GM18870 (cell line): ENCODE results near the gene LRMDA.
"Not testable (repeated sequence)": the region's sequence is repeated elsewhere in the genome, so short reads cannot be mapped to it uniquely, and the experiment has no call there.

Source experiments
- ATAC-seq: cut with Tn5 transposase; IDR thresholded peaks from one replicate; pipeline ENCODE4 v1.9.1; 2021; ENCODE audit warnings: moderate library complexity; ENCODE audit not compliant: unreplicated experiment

Gene LRMDA

DNA sequence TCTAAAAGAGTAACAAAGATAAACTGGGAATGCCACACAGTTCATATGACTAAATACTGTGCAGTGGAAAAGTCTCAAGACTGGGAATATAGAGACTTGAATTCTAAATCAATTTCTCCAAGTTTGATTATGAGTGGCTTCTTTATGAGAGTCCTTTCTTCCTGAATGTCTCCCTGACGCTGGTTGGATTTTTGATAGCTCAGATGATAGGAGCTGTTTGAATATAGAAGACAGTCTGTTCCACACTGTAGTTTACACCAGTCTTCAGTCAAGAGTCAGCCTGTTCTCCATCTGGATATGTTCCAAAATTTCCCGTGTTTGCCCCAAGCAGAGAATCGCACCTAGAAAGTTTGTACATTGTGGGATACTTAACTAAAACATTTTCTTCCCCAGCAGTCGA is 173.7 kb downstream of the LRMDA start:
- ATAC-seq: no peak

- not testable (repeated sequence) for ATAC-seq
Measured at GRCh38 chr10:75605795-75606194, 174.4 kb downstream of the LRMDA start.

DNA sequence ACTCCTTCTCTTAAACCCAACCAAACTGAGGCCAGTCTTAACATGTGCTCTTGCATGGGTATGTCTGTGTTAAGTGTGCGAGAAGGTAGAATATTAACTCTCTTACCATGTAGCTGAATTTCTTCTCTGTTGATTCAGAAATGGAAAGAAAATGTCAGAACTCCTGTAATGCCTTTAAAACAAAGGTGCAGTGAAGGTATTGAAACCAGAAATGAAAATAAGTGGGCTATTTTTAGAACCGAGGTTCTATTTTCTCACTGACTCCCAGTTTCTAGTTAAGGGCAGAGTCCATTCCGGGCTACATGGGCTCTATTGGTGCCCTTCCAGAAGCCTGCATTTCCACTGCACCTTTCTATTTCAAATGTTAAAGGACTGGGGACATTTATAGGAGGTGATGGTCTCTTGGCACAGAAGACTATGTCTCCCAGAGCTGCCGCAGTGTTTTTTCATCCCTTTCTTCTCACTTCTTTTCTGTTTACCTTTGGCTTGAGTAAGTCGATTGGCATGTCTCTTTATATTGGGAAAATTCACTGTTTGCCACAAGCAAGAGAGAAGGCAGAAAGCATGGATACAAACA is 174.9 kb downstream of the LRMDA start:
- peak; percentile 72 for ATAC-seq

DNA sequence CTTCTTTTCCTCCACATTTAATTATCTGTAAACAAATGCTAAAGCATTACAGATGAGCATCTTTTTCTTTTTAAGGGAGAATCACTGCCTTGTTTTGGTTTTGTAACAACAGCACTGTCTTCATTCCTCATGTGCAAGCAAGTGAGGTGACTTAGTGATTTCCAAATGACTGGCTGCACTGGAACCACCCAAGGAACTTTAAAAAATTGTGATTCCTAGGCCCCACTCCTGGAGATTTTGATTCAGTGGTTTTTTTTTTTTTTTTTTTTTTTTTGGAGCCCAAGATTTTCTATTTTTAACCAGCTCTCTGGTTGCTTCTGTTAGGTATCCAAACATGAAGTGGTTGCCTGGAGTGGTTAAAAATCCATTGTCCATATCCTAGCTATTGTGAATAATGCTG is 176.2 kb downstream of the LRMDA start:
- ATAC-seq: no peak

DNA sequence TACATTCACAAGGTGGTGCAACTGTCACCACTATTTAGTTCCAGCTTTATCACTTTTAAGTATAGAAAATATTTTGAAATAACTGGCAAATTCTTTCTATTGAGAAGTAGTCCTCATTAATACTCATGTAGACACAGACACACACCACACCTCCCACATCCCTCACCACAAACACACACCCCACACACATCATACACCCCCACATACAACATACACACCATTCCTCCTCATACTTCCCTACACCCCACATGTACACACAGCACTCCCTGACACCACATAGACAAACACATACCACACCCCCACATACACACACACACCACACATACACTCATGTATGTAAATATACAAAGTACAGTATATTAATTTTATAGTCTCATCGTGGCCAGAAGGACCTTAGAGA is 178.8 kb downstream of the LRMDA start:
- ATAC-seq: no peak

DNA sequence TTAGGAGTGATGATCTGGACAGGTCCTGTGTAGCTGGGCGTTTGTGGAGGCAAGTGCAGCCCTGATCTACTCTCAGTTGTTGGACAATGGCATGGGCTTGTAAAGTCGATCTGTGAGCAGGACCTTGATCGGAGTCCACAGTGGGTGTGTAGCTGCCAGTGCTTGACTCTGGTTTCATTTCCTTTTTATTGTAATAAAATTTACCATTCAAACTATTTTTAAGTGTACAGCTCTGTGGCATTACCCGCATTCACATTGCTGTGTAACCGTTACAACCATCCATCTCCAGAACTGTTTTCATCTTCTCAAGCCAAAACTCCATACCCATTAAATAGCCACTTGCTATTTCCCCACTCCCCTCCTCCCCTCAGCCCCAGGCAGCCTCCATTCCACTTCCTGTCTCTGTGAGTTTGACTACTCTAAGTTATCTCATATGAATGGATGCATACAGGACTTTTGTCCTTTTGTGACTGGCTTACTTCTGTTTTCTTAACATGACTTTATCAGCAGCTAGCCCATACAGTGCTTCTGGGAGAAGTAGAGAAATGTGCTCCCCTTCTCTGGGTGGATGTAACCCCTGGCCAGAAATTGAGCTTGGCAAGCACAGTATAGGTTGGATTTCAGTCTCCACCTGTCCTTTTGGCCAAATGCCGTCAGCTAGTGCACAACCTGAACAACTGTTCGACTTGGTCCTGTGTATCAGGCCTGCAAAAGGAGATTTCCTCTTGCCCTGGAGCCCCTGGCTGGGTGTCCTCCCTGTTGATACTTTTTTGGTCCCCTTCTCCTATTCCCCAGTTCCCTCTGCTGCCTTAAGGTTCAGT is 180.0 kb downstream of the LRMDA start:
- ATAC-seq: peak; percentile 31

GRCh38 chr10:75611993-75612372 is 180.6 kb downstream of the LRMDA start:
- no peak for ATAC-seq

GRCh38 chr10:75612904-75613684 is 181.7 kb downstream of the LRMDA start:
- ATAC-seq: peak; percentile 46

DNA sequence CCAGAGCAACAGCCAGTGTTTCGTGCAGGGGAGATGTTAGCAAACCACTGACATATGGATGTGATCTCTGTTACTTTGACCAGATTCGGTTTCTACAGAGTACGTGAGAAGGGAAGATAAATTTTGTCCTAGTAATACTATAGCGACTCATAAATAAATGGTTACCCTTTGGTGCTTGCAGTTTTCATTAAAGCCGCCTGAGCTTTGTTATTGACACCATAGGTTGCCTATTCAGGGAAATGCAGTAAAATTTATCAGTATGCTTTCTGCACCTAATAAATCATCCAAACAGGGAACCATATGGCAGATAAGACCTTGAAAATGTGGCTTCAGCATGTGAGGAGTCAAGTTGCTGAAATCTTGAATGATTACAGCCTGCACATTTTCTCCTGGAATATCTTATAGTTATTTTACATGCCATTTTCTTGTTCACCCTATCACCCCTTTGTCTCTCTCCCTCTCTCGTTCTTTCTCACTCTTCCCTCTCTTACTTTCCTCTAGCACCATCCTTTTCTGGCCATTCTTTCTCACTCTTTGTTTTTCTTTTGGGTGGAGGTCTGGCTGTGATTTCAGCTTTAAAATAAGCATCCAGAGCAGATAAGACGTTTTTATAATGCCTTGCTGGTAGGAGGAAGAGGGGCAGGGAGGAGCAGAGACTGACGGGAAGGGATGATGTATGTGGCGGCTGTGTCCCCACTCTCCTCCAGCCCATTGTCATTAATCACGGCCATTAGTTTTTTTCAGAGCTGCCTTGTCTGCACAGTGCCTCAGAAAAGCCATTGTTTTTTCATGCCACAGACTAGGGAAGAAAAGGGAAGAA is 182.5 kb downstream of the LRMDA start:
- peak; percentile 40 for ATAC-seq

GRCh38 chr10:75616076-75616475 is 184.7 kb downstream of the LRMDA start:
- ATAC-seq: no peak

DNA sequence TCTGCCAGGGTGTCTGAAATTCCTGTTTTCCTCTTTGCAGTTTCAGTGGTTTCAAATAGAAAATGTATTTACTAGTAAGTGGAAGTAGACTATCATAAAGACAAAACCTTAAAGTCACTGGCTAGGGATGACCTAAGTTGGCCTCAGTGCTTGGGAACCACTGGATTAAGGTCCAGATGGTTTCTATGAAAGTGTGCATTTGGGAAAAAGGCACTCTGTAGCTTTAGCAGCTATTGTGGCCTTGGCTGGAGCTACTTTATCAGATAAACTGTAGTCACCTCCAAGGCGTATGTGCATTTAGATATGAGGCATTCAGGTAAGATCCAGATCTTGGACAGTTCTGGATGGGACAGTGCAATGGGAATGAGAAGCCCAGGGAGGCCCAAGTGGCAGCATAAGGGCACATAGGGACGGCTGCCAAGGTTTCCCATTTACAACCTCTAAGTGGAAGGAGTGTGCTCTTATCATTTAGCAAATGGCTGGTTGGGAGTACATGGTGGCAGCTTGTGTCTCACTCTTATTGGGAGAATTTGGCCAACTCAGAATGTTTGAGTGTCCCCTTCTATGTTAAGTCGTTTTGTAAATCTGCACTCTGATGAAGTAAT is 185.6 kb downstream of the LRMDA start:
- ATAC-seq: no peak

- no peak for ATAC-seq
Measured at GRCh38 chr10:75617485-75618155, 186.2 kb downstream of the LRMDA start.

DNA sequence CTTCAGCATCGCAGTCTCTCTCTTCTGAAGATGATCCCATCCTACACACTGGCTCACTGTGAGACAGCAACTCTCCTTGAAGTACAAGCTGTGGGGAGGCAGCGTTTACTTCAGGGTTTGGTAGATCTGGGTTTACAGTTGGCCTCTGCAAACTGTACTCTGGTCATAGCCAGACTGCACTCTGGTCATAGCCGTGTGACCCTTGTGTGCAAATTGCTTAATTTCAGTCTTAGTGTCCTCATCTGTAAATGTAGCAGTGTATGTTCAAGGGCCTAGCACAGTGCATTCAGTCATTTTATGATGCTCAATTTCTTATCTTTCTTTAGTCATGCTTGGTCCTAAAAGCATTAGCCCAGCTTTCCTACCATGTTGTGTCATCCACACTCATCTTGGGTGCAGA is 188.2 kb downstream of the LRMDA start:
- no peak for ATAC-seq

- ATAC-seq: no peak
Measured at GRCh38 chr10:75620356-75620755, 188.9 kb downstream of the LRMDA start.

GRCh38 chr10:75621003-75621402 is 189.6 kb downstream of the LRMDA start:
- ATAC-seq: not testable (repeated sequence)

GRCh38 chr10:75622503-75622902 is 191.1 kb downstream of the LRMDA start:
- ATAC-seq: no peak

DNA sequence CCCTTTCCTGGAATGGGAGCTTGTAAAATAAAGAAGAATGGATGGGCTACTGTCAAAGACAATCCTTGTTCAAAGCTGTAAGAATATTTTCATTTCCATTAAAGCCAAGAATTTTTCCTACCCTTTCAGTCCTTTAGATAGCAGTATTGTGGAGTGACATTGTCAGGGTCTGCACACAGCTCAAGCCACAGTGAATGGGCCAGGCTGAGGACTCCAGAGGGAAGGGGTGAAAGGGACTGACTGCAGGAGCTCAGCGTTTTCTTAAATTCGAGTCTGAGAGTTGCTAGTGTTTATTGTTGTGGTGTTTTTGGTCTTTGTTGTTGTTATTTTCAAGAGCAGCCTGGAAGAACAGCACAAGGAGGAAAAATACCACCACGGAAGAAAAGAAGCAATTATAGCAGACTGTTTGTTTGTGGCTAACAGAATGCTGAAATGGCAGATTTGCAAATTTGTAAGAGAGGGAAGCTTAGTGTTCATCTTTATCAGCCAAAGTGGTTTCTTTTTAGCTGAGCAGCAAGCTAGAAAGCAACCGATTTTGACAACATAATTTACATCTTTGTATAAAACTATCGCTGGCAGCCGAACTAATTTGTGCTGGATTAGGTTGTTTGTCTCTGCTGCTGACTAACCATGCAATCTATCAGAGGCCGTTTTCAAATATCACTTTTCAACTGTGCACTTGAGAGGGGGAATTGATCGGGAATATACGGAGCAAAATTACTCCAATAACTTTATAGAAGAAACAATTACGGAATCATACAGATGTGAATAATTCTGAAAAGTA is 192.1 kb downstream of the LRMDA start:
- no peak for ATAC-seq

DNA sequence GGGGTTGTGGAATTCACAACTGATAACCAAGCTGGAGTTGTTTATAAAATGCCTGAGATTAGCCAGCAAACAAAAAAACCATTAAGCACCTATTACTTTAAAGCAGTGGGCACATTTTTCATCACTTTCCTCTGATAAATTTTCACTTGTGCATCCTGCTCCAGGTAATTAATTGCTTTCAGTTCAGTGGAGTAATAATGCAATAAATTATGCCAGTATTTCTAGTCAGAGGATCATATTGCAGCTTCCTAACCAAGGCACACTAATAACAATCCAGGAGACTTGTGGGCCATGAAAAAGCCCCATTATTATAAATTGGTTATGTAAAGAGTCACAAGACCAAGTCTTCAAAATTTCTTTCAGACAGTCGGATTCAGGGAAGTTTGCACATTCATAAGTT is 193.2 kb downstream of the LRMDA start:
- no peak for ATAC-seq

GRCh38 chr10:75630746-75631145 is 199.3 kb downstream of the LRMDA start:
- no peak for ATAC-seq
